Astrocyte (in vitro differentiated cells and primary cell): ENCODE results near the gene SUPT5H. TPM values are rescaled to one million over a fixed set of nuclear protein-coding genes. Genes with fewer than 3 reads are reported as not detected.
A peak's percentile ranks its signal among the peaks of the same experiment; 100 is the strongest.

Experiments
- DNase-seq: peaks from one replicate; pipeline ENCODE4 v3.0.0-alpha.2; 2010; ENCODE audit warnings: low read depth
- FAIRE-seq: peaks from 2 replicates; lab custom pipeline; 2011; peaks lifted over from hg19 to GRCh38; lab: Jason Lieb, UNC
- H2AFZ ChIP-seq: 2 replicates; pipeline ENCODE4 v1.6.0; 2012; ENCODE audit warnings: low read depth, low read length, inconsistent platforms
- H3K27ac ChIP-seq: 2 replicates; pipeline ENCODE4 v1.5.1; 2011; ENCODE audit warnings: low read depth, low read length, inconsistent platforms
- H3K27me3 ChIP-seq: 2 replicates; pipeline ENCODE4 v1.6.0; 2011; ENCODE audit warnings: low read length, inconsistent platforms; ENCODE audit not compliant: insufficient read depth
- H3K36me3 ChIP-seq: 2 replicates; pipeline ENCODE4 v1.5.1; 2011; ENCODE audit warnings: low read length, inconsistent platforms; ENCODE audit not compliant: insufficient read depth
- H3K4me1 ChIP-seq: 2 replicates; pipeline ENCODE4 v1.5.1; 2011; ENCODE audit warnings: low read length, inconsistent platforms; ENCODE audit not compliant: insufficient read depth
- H3K4me2 ChIP-seq: 2 replicates; pipeline ENCODE4 v1.6.0; 2012; ENCODE audit warnings: low read length, inconsistent platforms
- H3K4me3 ChIP-seq: 2 replicates; pipeline ENCODE4 v1.5.1; 2011; ENCODE audit warnings: low read depth, mild to moderate bottlenecking, low read length, inconsistent platforms; ENCODE audit not compliant: insufficient read depth
- H3K79me2 ChIP-seq: 2 replicates; pipeline ENCODE4 v1.6.0; 2012; ENCODE audit warnings: mild to moderate bottlenecking, low read length, inconsistent platforms; ENCODE audit not compliant: insufficient read depth
- H3K9ac ChIP-seq: 2 replicates; pipeline ENCODE4 v1.6.0; 2012; ENCODE audit warnings: mild to moderate bottlenecking, low read length, inconsistent platforms
- H3K9me3 ChIP-seq: 2 replicates; pipeline ENCODE4 v1.5.1; 2012; ENCODE audit warnings: low read depth, mild to moderate bottlenecking, low read length, inconsistent platforms; ENCODE audit not compliant: insufficient read depth
- H4K20me1 ChIP-seq: 2 replicates; pipeline ENCODE4 v1.6.0; 2012; ENCODE audit warnings: low read length, inconsistent platforms; ENCODE audit not compliant: insufficient read depth
- H3K27ac Mint-ChIP-seq: one replicate; pipeline ENCODE4 v1.8.0; 2021; ENCODE audit warnings: mild to moderate bottlenecking, mixed read lengths; ENCODE audit not compliant: unreplicated experiment
- H3K27me3 Mint-ChIP-seq: one replicate; pipeline ENCODE4 v1.8.0; 2021; ENCODE audit warnings: low read depth, mixed read lengths; ENCODE audit not compliant: unreplicated experiment
- H3K36me3 Mint-ChIP-seq: one replicate; pipeline ENCODE4 v1.8.0; 2021; ENCODE audit warnings: low read depth, mixed read lengths; ENCODE audit not compliant: unreplicated experiment
- H3K4me1 Mint-ChIP-seq: one replicate; pipeline ENCODE4 v1.8.0; 2021; ENCODE audit warnings: low read depth, mixed read lengths; ENCODE audit not compliant: unreplicated experiment
- H3K4me3 Mint-ChIP-seq: one replicate; pipeline ENCODE4 v1.8.0; 2021; ENCODE audit warnings: mild to moderate bottlenecking, moderate library complexity, mixed read lengths; ENCODE audit not compliant: unreplicated experiment
- H3K9me3 Mint-ChIP-seq: one replicate; pipeline ENCODE4 v1.8.0; 2021; ENCODE audit warnings: mild to moderate bottlenecking, mixed read lengths; ENCODE audit not compliant: unreplicated experiment
- CTCF ChIP-seq: IDR thresholded peaks from 2 replicates; pipeline ENCODE4 v1.5.1; 2011; ENCODE audit warnings: low read depth, mild to moderate bottlenecking, inconsistent platforms, low read length, moderate library complexity; ENCODE audit not compliant: insufficient read depth
- EZH2 ChIP-seq: IDR thresholded peaks from 2 replicates; pipeline ENCODE4 v1.6.1; 2012; ENCODE audit warnings: mild to moderate bottlenecking, low read length, inconsistent platforms; ENCODE audit not compliant: insufficient read depth
- total RNA-seq: library from RNA; stranded (reverse); gene quantifications from 2 replicates; pipeline ENCODE4 v1.2.1, GENCODE V29; 2021

Gene SUPT5H
- total RNA-seq, 1 donor from 2014 or later, result 171 TPM

- peaks cover 5% of the 10 kb centered on the region for H3K36me3 Mint-ChIP-seq
Measured at GRCh38 chr19:39506944-39507714, 61.7 kb downstream of the SUPT5H start.

GRCh38 chr19:39507715-39508364, 62.5 kb downstream of the SUPT5H start:
- Histone ChIP-seq H3K9me3 (no peaks in the 10 kb centered on the region), H3K4me3 (peak overlapping the region; percentile 68), H3K4me2 (peak overlapping the region; percentile 96), H3K27ac (no peak overlapping the region), H2AFZ (peak overlapping the region; percentile 98), H4K20me1 (no peaks in the 10 kb centered on the region), H3K27me3 (peaks cover 5% of the 10 kb centered on the region), H3K9ac (peak overlapping the region; percentile 63), H3K79me2 (no peaks in the 10 kb centered on the region), H3K36me3 (no peaks in the 10 kb centered on the region), H3K4me1 (peaks cover 3% of the 10 kb centered on the region)
- Mint-ChIP-seq H3K9me3 (no peaks in the 10 kb centered on the region), H3K4me3 (peak overlapping the region; percentile 83), H3K27me3 (peaks cover 56% of the 10 kb centered on the region), H3K36me3 (peaks cover 5% of the 10 kb centered on the region), H3K27ac (no peak overlapping the region), H3K4me1 (no peaks in the 10 kb centered on the region)
- no peak for DNase-seq
- FAIRE-seq, result no peak
- TF ChIP-seq EZH2, result peak; percentile 17
- TF ChIP-seq CTCF, result no peak

More at GRCh38 chr19:39506944-39507714, 61.7 kb downstream of the SUPT5H start:
- no peak for FAIRE-seq
- Histone ChIP-seq H3K36me3 (no peaks in the 10 kb centered on the region), H3K4me1 (peaks cover 3% of the 10 kb centered on the region), H3K9me3 (no peaks in the 10 kb centered on the region), H3K79me2 (no peaks in the 10 kb centered on the region), H4K20me1 (no peaks in the 10 kb centered on the region), H3K9ac (peak overlapping the region; percentile 63), H3K27ac (no peak overlapping the region), H2AFZ (peak overlapping the region; percentile 98), H3K27me3 (peaks cover 5% of the 10 kb centered on the region), H3K4me2 (peak overlapping the region; percentile 96), H3K4me3 (peak overlapping the region; percentile 68)
- peak overlapping the region; percentile 83 for H3K4me3 Mint-ChIP-seq
- H3K9me3 Mint-ChIP-seq, result no peaks in the 10 kb centered on the region
- no peaks in the 10 kb centered on the region for H3K4me1 Mint-ChIP-seq
- TF ChIP-seq EZH2, result peak; percentile 64
- no peak for TF ChIP-seq CTCF
- DNase-seq, result peak; percentile 51
- H3K27ac Mint-ChIP-seq, result no peak overlapping the region
- H3K27me3 Mint-ChIP-seq, result peaks cover 55% of the 10 kb centered on the region

GRCh38 chr19:39508629-39509028, 63.2 kb downstream of the SUPT5H start:
- no peak for FAIRE-seq
- Histone ChIP-seq H3K4me1 (peaks cover 3% of the 10 kb centered on the region), H2AFZ (no peak overlapping the region), H3K79me2 (no peaks in the 10 kb centered on the region), H4K20me1 (no peaks in the 10 kb centered on the region), H3K4me2 (no peak overlapping the region), H3K9ac (no peak overlapping the region), H3K9me3 (no peaks in the 10 kb centered on the region), H3K36me3 (no peaks in the 10 kb centered on the region), H3K4me3 (no peak overlapping the region), H3K27ac (no peak overlapping the region), H3K27me3 (peaks cover 12% of the 10 kb centered on the region)
- Mint-ChIP-seq H3K27me3 (peaks cover 57% of the 10 kb centered on the region), H3K9me3 (no peaks in the 10 kb centered on the region), H3K4me3 (no peak overlapping the region), H3K27ac (no peak overlapping the region), H3K36me3 (peaks cover 3% of the 10 kb centered on the region), H3K4me1 (no peaks in the 10 kb centered on the region)
- no peak for DNase-seq
- TF ChIP-seq EZH2 (no peak), CTCF (no peak)
